ENCODE data around the gene ZNF142.

The ZNF142 gene

DNA sequence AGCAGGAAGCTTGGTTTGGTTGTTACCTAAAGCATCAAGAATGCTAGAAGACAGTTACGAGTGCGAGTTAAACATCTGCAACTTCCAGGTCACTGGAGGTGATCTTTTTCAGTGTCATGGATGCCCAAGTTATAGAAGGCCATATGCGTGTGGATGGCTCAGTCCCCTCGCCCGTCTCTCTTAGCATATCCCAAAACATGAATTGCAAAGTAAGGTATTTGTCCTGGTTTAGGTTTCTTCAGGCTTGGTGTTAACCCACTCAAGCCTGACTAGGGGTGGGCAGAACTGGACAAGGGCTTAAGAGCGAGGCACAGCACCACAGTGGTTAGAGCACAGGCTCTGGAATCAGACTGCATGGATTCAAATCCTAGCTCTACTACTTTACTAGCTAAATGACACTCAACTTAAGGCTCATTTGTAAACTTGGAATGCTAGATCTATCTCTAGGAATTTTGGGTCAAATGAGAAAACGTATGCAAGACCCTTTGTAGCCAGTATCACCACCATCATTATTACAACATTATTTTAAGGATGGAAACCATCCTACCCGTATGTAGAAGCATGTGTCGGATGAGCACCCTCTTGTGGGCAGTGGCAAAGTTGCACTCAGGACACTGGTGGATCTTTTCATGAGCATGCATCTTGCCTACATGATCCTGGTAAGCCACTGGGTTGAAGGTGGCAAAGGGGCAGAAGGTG lies 11.2 kb downstream of the ZNF142 start:
- TF ChIP-seq SUZ12 (IDR thresholded peaks at IDR 0.05; ENCODE audit: extremely low read depth, insufficient read depth, insufficient read length): no peak
- no peaks in the 10 kb centered on the region for H3K9me3 ChIP-seq (ENCODE audit: insufficient read depth, low read length)
- no peaks in the 10 kb centered on the region for H3K4me1 ChIP-seq (ENCODE audit: insufficient read depth, insufficient read length)
- H3K27me3 ChIP-seq (ENCODE audit: insufficient read depth, insufficient read length): no peaks in the 10 kb centered on the region
- DNase-seq (ENCODE audit: low read depth, low spot score): no peak
- no peak overlapping the region for H3K9ac ChIP-seq (ENCODE audit: insufficient read length, low read depth)
- peaks cover 96% of the 10 kb centered on the region for H3K36me3 ChIP-seq (ENCODE audit: insufficient read depth, insufficient read length, low read length)
- H3K4me3 ChIP-seq (ENCODE audit: insufficient read length, low read depth): no peak overlapping the region

- H3K9me3 ChIP-seq (ENCODE audit: insufficient read depth, low read length): no peaks in the 10 kb centered on the region
- H3K4me1 ChIP-seq (ENCODE audit: insufficient read depth, insufficient read length): no peaks in the 10 kb centered on the region
- H3K9ac ChIP-seq (ENCODE audit: insufficient read length, low read depth): no peak overlapping the region
- H3K36me3 ChIP-seq (ENCODE audit: insufficient read depth, insufficient read length, low read length): peaks cover 94% of the 10 kb centered on the region
- DNase-seq (ENCODE audit: low read depth, low spot score): no peak
- TF ChIP-seq YY1 (IDR thresholded peaks at IDR 0.05; ENCODE audit: insufficient read depth, insufficient read length) (no peak), ZNF274 (IDR thresholded peaks at IDR 0.05; ENCODE audit: low read depth, low read length) (no peak), SUZ12 (IDR thresholded peaks at IDR 0.05; ENCODE audit: extremely low read depth, insufficient read depth, insufficient read length) (no peak)
- no peaks in the 10 kb centered on the region for H3K27me3 ChIP-seq (ENCODE audit: insufficient read depth, insufficient read length)
- no peak overlapping the region for H3K4me3 ChIP-seq (ENCODE audit: insufficient read length, low read depth)
Measured at GRCh38 chr2:218645126-218645525, 14.3 kb downstream of the ZNF142 start.

- Histone ChIP-seq H3K4me1 (ENCODE audit: insufficient read depth, insufficient read length) (no peaks in the 10 kb centered on the region), H3K9me3 (ENCODE audit: insufficient read depth, low read length) (no peaks in the 10 kb centered on the region), H3K9ac (ENCODE audit: insufficient read length, low read depth) (no peak overlapping the region), H3K36me3 (ENCODE audit: insufficient read depth, insufficient read length, low read length) (peaks cover 92% of the 10 kb centered on the region), H3K4me3 (ENCODE audit: insufficient read length, low read depth) (no peak overlapping the region), H3K27me3 (ENCODE audit: insufficient read depth, insufficient read length) (no peaks in the 10 kb centered on the region)
- TF ChIP-seq YY1 (IDR thresholded peaks at IDR 0.05; ENCODE audit: insufficient read depth, insufficient read length) (no peak), ZNF274 (IDR thresholded peaks at IDR 0.05; ENCODE audit: low read depth, low read length) (no peak), SUZ12 (IDR thresholded peaks at IDR 0.05; ENCODE audit: extremely low read depth, insufficient read depth, insufficient read length) (no peak)
- no peak for DNase-seq (ENCODE audit: low read depth, low spot score)
Measured at GRCh38 chr2:218644721-218645120, 14.7 kb downstream of the ZNF142 start.

GRCh38 chr2:218643751-218644310 lies 15.6 kb downstream of the ZNF142 start:
- Histone ChIP-seq H3K27me3 (ENCODE audit: insufficient read depth, insufficient read length) (no peaks in the 10 kb centered on the region), H3K36me3 (ENCODE audit: insufficient read depth, insufficient read length, low read length) (peaks cover 91% of the 10 kb centered on the region), H3K9me3 (ENCODE audit: insufficient read depth, low read length) (no peaks in the 10 kb centered on the region), H3K4me3 (ENCODE audit: insufficient read length, low read depth) (no peak overlapping the region), H3K4me1 (ENCODE audit: insufficient read depth, insufficient read length) (no peaks in the 10 kb centered on the region), H3K9ac (ENCODE audit: insufficient read length, low read depth) (no peak overlapping the region)
- DNase-seq (ENCODE audit: low read depth, low spot score): no peak
- TF ChIP-seq YY1 (IDR thresholded peaks at IDR 0.05; ENCODE audit: insufficient read depth, insufficient read length) (no peak), ZNF274 (IDR thresholded peaks at IDR 0.05; ENCODE audit: low read depth, low read length) (no peak), SUZ12 (IDR thresholded peaks at IDR 0.05; ENCODE audit: extremely low read depth, insufficient read depth, insufficient read length) (no peak)

- DNase-seq (ENCODE audit: low read depth, low spot score): no peak
- Histone ChIP-seq H3K36me3 (ENCODE audit: insufficient read depth, insufficient read length, low read length) (peaks cover 91% of the 10 kb centered on the region), H3K4me1 (ENCODE audit: insufficient read depth, insufficient read length) (no peaks in the 10 kb centered on the region), H3K4me3 (ENCODE audit: insufficient read length, low read depth) (no peak overlapping the region), H3K9ac (ENCODE audit: insufficient read length, low read depth) (no peak overlapping the region), H3K27me3 (ENCODE audit: insufficient read depth, insufficient read length) (no peaks in the 10 kb centered on the region), H3K9me3 (ENCODE audit: insufficient read depth, low read length) (no peaks in the 10 kb centered on the region)
- no peak for TF ChIP-seq YY1 (IDR thresholded peaks at IDR 0.05; ENCODE audit: insufficient read depth, insufficient read length)
- no peak for TF ChIP-seq ZNF274 (IDR thresholded peaks at IDR 0.05; ENCODE audit: low read depth, low read length)
- TF ChIP-seq SUZ12 (IDR thresholded peaks at IDR 0.05; ENCODE audit: extremely low read depth, insufficient read depth, insufficient read length): no peak
Measured at GRCh38 chr2:218642786-218643185, 16.6 kb downstream of the ZNF142 start.

DNA sequence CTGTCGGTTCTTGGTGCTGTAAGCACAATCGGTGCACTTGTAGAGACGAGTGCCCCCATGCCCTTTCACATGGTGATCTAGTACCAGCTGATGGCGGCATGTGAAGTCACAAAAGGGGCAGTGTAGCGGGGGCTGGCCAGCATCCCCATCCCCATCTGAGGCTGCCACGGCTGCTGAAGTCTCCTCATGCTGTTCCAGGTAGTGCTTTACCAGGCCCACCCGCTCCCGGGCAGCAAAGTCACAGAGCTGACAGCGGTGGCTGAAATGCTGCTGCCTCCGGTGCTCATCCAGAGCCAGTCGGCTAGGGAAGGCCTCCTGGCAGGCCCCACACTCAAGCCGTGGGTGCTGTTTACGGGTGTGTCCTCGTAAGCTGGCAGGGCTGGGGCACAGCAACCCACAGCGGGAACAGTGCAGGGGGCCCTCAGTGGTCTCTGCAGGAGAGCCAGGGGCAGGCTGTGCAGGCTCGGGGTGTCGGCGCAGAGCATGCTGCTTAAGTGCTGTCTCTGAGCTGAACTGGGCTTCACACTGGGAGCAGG lies 17.2 kb downstream of the ZNF142 start:
- Histone ChIP-seq H3K9me3 (ENCODE audit: insufficient read depth, low read length) (no peaks in the 10 kb centered on the region), H3K27me3 (ENCODE audit: insufficient read depth, insufficient read length) (no peaks in the 10 kb centered on the region), H3K4me3 (ENCODE audit: insufficient read length, low read depth) (no peak overlapping the region), H3K4me1 (ENCODE audit: insufficient read depth, insufficient read length) (no peaks in the 10 kb centered on the region), H3K36me3 (ENCODE audit: insufficient read depth, insufficient read length, low read length) (peaks cover 91% of the 10 kb centered on the region), H3K9ac (ENCODE audit: insufficient read length, low read depth) (no peak overlapping the region)
- no peak for DNase-seq (ENCODE audit: low read depth, low spot score)
- TF ChIP-seq SUZ12 (IDR thresholded peaks at IDR 0.05; ENCODE audit: extremely low read depth, insufficient read depth, insufficient read length) (no peak), ZNF274 (IDR thresholded peaks at IDR 0.05; ENCODE audit: low read depth, low read length) (no peak), YY1 (IDR thresholded peaks at IDR 0.05; ENCODE audit: insufficient read depth, insufficient read length) (no peak)

- DNase-seq (ENCODE audit: low read depth, low spot score): no peak
Measured at GRCh38 chr2:218638372-218638771, 21.1 kb downstream of the ZNF142 start.

More at GRCh38 chr2:218638372-218638771, 21.1 kb downstream of the ZNF142 start:
- H3K9ac ChIP-seq (ENCODE audit: insufficient read length, low read depth): no peak overlapping the region
- no peaks in the 10 kb centered on the region for H3K9me3 ChIP-seq (ENCODE audit: insufficient read depth, low read length)
- no peak overlapping the region for H3K4me3 ChIP-seq (ENCODE audit: insufficient read length, low read depth)
- TF ChIP-seq SUZ12 (IDR thresholded peaks at IDR 0.05; ENCODE audit: extremely low read depth, insufficient read depth, insufficient read length): no peak
- TF ChIP-seq YY1 (IDR thresholded peaks at IDR 0.05; ENCODE audit: insufficient read depth, insufficient read length): no peak
- no peak for TF ChIP-seq ZNF274 (IDR thresholded peaks at IDR 0.05; ENCODE audit: low read depth, low read length)
- H3K36me3 ChIP-seq (ENCODE audit: insufficient read depth, insufficient read length, low read length): peaks cover 92% of the 10 kb centered on the region
- H3K4me1 ChIP-seq (ENCODE audit: insufficient read depth, insufficient read length): no peaks in the 10 kb centered on the region
- H3K27me3 ChIP-seq (ENCODE audit: insufficient read depth, insufficient read length): no peaks in the 10 kb centered on the region
